Colonic mucosa (tissue), 4 donors: ENCODE results near the gene ADAMTS17. TPM values are rescaled to one million over a fixed set of nuclear protein-coding genes. Genes with fewer than 3 reads are reported as not detected.

Experiments used
- DNase-seq: peaks from one replicate; pipeline ENCODE4 v3.0.0-alpha.2; 2020
- H3K27ac ChIP-seq: fragments of 200-600 bp; one replicate; pipeline ENCODE4 v1.8.0; 2021
- H3K27me3 ChIP-seq: fragments of 200-600 bp; one replicate; pipeline ENCODE4 v1.8.0; 2021
- H3K36me3 ChIP-seq: fragments of 200-600 bp; one replicate; pipeline ENCODE4 v1.8.0; 2021
- H3K4me1 ChIP-seq: fragments of 200-600 bp; one replicate; pipeline ENCODE4 v1.8.0; 2021; ENCODE audit warnings: mild to moderate bottlenecking
- H3K4me3 ChIP-seq: fragments of 200-600 bp; one replicate; pipeline ENCODE4 v1.8.0; 2021
- H3K9ac ChIP-seq, 2 donors: one replicate each; pipeline ENCODE4 v1.7.0; 2013; ENCODE audit warnings: control low read depth in 2 of 2, low read depth in 2 of 2, low read length in 2 of 2
- H3K9me3 ChIP-seq: fragments of 200-600 bp; one replicate; pipeline ENCODE4 v1.8.0; 2021
- intact Hi-C: fragments of 100-400 bp; cut with DNase I; formaldehyde crosslinking; loops from one replicate; pipeline ENCODE4 v1.14.1; 2022
- total RNA-seq, 2 donors: library from RNA; stranded (reverse); fragmentation: NEBNext Ultra II Directional in 1 of 2; extraction: Animal tissue kit (Norgen Biotek cat#: 25700) in 1 of 2; gene quantifications; one replicate each; pipeline ENCODE4 v1.2.1, GENCODE V29; 2021
- TF ChIP-seq, protein P1 (sequence below): fragments of 200-600 bp; IDR thresholded peaks from one replicate; pipeline ENCODE4 v1.8.0; 2022; ENCODE audit warnings: antibody characterized with exemption, mild to moderate bottlenecking
- donor health status: healthy.
- donor health status: DM: no; HTN: no; CAD: no.
- donor health status: DM: no; HTN: no; CAD: no.

ADAMTS17 gene
- total RNA-seq, 2 donors from 2014 or later: 4.2 to 8.3 TPM

DNA sequence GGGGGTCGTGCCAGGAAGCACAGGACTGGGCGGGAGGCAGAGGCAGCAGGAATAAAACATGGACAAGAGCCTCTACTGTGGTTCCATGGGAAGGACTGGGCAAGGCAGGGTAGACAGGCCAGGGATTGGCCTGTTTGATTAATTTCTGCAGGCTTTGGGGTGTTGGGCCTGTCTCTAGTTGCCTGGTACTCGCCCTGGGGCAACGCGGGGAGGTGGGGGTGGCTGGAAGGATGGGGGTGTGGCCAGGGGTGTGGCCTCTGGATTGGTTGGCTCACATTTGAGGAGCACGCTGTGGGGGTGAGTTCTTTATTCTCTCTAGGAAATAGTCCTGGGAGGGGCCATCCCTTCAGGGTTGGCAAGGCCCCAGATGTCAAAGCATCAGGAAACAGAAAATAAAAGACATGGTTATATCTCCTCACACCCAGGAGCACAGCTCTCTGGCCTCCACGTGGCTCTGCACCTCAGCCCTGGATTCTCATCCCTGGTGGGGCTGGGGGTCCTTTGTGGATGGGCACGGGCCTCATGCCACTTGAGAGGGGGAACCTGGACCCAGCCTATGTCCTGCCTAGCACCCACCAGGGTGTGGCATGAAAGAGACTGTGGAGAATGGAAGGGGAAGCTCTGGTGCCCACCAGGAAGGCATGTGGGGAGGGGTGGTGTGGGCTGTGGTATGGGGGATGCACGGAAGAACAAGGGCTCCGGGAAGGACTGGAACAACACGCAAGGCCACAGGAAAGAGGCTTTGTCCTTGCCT lies 385.6 kb downstream of the ADAMTS17 start:
- DNase-seq: peak; percentile 13

DNA sequence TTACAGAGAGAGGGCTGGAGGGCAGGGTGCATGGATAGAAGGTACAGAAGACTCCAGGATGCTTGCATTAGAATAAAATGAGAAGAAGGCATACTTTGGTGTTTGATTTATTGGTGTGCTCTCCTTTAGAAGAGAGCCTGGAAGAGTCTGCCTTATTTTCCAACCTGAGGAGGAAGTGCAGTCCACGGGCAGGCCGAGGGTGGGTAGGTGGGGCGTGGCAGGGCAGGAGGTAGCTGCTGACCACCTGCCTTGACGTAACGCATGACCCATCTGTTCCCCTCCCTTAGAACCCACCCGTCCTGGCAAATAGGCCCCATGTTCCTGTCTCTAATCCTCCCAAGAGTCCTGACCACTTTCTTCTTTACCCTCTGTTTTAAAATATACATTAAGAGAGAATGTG lies 386.2 kb downstream of the ADAMTS17 start:
- intact Hi-C loops: no loop called here
- Histone ChIP-seq H3K9ac (no peak overlapping the region), H3K9me3 (no peaks in the 10 kb centered on the region), H3K4me1 (no peaks in the 10 kb centered on the region), H3K27ac (no peak overlapping the region), H3K36me3 (no peaks in the 10 kb centered on the region), H3K4me3 (no peak overlapping the region), H3K27me3 (no peaks in the 10 kb centered on the region)
- no peak for DNase-seq
- TF ChIP-seq, protein P1, sequence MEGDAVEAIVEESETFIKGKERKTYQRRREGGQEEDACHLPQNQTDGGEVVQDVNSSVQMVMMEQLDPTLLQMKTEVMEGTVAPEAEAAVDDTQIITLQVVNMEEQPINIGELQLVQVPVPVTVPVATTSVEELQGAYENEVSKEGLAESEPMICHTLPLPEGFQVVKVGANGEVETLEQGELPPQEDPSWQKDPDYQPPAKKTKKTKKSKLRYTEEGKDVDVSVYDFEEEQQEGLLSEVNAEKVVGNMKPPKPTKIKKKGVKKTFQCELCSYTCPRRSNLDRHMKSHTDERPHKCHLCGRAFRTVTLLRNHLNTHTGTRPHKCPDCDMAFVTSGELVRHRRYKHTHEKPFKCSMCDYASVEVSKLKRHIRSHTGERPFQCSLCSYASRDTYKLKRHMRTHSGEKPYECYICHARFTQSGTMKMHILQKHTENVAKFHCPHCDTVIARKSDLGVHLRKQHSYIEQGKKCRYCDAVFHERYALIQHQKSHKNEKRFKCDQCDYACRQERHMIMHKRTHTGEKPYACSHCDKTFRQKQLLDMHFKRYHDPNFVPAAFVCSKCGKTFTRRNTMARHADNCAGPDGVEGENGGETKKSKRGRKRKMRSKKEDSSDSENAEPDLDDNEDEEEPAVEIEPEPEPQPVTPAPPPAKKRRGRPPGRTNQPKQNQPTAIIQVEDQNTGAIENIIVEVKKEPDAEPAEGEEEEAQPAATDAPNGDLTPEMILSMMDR: no peak

More for the DNA sequence above, 385.6 kb downstream of the ADAMTS17 start:
- intact Hi-C loops: no loop called here
- Histone ChIP-seq H3K9me3 (no peaks in the 10 kb centered on the region), H3K36me3 (no peaks in the 10 kb centered on the region), H3K9ac (no peak overlapping the region), H3K27ac (no peak overlapping the region), H3K4me3 (no peak overlapping the region), H3K4me1 (no peaks in the 10 kb centered on the region), H3K27me3 (no peaks in the 10 kb centered on the region)
- TF ChIP-seq, protein P1: no peak

- intact Hi-C loops: no loop called here
- DNase-seq: no peak
- Histone ChIP-seq H3K9ac (no peak overlapping the region), H3K4me1 (no peaks in the 10 kb centered on the region), H3K9me3 (no peaks in the 10 kb centered on the region), H3K36me3 (no peaks in the 10 kb centered on the region), H3K4me3 (no peak overlapping the region), H3K27ac (no peak overlapping the region), H3K27me3 (no peaks in the 10 kb centered on the region)
- TF ChIP-seq, protein P1: no peak
Measured at GRCh38 chr15:99955181-99955525, 386.6 kb downstream of the ADAMTS17 start.

DNA sequence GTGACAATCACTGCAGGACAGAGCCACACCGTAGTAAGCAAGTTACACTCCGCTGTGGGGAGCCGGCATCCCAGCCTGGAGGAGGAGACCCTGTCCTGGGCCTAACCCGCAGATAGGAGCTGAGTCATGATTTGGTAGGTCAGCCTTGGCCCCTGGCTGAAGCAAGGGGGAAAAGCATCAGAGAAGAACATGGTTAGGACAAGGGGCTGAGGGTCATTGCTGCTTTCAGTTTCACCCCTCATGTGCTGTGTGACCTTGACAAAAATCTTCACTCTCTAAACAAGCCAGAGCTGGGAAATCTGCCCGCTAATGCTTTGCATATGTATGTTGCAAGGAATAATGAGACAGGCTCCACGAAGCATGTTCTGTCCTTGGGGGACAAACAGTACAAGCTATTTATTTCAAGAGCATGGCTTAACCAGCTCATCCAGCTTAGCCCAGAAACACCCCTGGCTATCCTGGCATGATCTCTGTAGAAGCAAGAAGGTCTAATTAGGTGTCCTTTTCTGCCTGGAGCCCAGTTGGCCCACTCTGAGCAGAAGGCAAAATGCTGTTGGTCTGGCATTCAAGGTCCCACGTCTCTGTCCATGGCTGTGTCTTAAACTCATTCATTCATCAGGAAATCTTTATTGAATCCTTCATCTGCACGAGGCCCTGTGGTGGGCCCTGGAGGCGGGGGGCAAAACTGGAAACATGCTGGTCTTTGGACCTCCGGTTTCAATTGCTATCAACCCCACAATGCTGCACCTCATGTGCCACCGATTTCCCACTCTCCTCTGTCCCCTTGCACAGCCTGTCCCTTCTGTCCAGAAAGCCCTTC lies 387.2 kb downstream of the ADAMTS17 start:
- Histone ChIP-seq H3K9ac (no peak overlapping the region), H3K4me1 (no peaks in the 10 kb centered on the region), H3K27ac (no peak overlapping the region), H3K27me3 (no peaks in the 10 kb centered on the region), H3K36me3 (no peaks in the 10 kb centered on the region), H3K9me3 (no peaks in the 10 kb centered on the region), H3K4me3 (no peak overlapping the region)
- TF ChIP-seq, protein P1: no peak
- intact Hi-C loops: no loop called here
- peak; percentile 15 for DNase-seq

DNA sequence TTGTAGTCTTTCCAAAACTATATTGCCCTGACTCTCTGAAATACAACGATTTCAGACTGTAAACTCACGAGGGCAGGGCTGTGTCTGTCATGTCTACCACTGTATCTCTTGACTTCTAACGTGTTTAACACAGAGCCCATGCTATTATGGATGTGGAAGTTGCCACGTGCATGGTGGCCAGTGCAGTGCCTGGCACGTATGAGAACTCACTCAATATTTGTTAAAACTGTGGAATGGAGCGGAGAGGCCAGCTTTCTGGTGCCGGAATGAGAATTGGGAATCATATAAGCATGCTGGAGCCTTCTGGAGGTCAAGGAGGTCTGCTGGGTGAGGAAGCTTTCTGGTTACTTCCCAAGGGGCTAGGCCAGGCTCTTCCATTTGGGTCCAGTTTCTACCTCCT lies 387.9 kb downstream of the ADAMTS17 start:
- Histone ChIP-seq H3K36me3 (no peaks in the 10 kb centered on the region), H3K4me3 (no peak overlapping the region), H3K9ac (no peak overlapping the region), H3K4me1 (no peaks in the 10 kb centered on the region), H3K27me3 (no peaks in the 10 kb centered on the region), H3K27ac (no peak overlapping the region), H3K9me3 (no peaks in the 10 kb centered on the region)
- TF ChIP-seq, protein P1: no peak
- intact Hi-C loops: no loop called here
- DNase-seq: no peak
